SKM-1 treated with dmso at 0.1 percent for 144 hours (cell line): ENCODE data around the gene ZNF883.
"Not testable (repeated sequence)": the region's sequence is repeated elsewhere in the genome, so short reads cannot be mapped to it uniquely, and the experiment has no call there.

Experiments used
- DNase-seq: peaks from one replicate; lab custom pipeline; 2025; ENCODE audit not compliant: unreplicated experiment; lab: John Stamatoyannopoulos, UW

ZNF883 gene

DNA sequence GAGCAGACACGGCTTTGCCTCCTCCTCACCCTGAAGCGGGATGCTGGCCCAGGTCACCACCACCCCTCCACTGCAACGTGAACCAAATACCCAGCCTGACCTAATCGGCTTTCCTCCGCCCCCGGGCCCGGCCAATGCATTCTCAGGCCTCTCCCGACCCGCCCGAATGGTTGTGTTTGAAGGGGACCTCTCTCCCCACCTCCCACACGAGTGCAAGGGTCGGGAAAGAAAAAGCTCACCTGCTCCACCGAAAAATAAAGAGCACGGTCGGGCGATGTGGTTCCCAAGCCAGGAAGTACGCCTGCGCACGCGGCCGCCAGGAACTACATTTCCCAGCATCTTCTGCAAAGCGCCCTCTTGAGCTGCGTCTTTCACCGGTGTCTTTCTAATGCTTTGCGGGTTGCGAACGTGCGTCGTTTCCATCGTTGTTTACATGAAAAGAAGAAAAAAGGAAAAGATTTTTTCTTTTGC is at the start of gene ZNF883:
Gene ZNF883 (minus strand): TSS at position 282 of the 471 bp plus-strand sequence.
- no peak for DNase-seq

DNA sequence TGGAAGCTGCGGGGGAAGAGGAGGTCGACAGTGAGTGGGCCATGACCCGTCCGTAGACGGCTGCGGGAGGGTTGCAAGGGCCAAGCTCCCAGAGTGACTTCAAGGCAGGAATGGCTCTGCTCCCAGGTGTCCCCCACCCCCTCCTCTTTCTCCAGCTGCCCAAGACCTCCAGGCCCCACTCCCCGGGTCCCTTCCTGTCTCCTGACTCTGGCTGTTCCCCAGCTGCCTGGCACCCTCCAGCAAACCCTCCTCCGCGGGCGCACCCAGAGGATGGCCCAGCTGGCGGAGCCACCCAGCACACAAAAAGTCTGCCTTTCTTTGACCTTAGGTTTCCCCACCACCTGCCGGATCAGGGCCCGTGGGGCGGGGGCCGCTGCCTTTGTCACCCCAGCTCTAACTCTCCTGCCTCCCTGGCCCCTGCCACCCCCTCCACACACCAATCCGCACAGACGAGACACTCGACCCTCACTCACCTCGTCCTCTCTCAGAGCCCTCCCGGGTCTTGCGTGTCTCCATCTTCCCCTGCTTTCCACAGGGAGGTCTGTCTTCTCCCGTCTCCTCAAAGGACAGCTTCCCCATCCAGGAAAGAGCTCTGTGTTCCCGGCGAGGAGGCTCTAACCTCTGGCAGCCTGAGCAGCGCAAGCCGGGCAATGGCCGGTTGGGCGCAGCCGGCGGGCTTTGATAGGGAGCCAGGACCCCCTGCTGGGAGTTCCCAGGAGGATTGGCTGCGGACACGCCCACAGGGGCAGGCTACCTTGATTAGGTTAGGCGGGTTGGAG is 49.3 kb upstream of the ZNF883 start:
- not testable (repeated sequence) for DNase-seq

DNA sequence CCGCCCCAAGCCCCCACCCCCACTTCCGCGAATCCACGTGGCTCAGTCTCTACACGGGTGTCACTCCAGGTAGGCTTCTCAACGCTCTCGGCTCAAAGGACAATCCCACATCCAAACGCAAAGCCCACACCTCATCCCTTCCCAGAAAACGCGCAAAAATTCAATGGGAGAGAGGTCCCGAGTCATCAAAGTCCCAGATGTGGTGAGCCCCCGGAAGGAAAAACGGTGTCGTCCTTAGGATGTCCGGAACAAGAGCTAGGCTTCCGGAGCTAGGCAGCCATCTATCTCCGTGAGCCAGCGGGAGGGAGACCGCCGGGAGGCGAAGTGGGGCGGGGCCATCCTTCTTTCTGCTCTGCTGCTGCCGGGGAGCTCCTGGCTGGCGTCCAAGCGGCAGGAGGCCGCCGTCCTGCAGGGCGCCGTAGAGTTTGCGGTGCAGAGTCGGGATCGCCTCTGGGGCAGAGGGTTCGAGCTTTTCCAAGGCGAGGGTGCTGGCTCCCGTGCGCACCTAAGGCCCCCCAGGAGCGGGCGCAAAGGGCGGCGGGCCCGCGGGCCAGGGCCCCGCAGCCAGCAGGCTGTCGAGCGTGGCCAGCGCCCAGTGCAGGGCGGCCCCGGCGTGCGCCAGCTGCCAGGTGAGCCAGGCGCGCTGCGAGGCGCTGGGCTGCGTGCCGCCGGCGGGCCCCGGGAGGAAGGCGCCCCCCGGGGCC is 47.7 kb upstream of the ZNF883 start:
- DNase-seq, result not testable (repeated sequence)

DNA sequence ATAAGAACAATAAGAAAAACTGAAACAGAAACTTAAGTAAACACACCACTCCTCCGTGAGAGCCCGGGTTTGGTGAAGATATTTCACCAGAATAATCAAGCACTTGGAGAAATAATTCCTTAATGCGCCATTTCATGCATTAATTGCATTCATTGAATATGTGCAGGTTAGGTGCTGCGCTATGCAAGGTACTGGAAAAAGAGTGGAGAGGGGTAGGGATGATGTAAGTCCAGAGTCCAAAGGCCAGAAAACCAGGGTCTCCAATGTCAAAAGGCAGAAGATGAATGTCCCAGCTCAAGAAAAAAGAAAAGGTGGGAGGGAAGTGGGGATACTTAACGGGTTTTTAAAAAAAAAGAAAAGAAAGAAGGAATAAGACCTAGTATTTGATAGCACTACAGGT is 45.2 kb upstream of the ZNF883 start:
- DNase-seq, result no peak

DNA sequence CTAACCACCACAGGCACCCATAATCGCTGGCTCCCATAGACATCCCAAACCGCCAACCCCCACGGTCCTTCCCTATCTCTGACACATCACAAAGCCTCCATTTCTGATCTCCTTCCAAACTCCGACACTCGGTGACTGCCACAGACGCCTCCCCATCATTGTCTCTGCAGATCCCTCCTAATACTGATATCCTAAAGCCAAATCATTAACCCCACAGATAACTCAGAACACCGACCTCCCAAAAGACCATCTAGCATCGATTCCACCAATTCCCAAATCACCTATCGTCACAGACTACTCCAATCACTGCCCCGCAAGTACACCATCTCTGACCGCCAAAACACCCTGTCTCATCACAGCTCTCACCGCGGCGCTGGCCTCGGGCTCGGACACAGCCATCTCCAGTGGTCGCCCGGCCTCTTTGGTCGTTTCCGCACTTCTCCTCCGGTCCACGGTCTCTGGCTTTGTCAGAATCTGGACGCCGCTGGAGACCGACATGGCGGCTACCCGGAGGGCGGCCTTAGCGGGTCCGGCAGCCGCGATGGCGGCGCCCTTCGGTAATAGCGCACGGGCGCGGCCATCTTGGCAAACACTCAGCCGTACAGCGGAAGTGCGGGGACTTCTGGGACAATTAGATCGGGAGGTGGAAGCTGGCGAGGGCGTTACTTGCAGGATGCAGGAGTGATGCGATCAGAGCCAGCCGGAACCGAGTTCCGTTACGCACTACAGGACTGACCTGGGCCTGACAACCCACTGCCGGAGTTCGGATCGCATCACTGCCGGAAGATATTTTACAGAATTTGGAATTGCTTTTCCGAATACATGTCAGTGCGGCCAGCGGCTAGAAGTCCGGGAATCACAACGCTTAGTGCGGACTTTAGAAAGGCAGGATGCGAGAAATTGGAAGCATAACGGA is 44.5 kb upstream of the ZNF883 start, which contains the start of gene ZFP37:
Gene ZFP37 (minus strand): TSS at position 534 of the 916 bp plus-strand sequence. CDS start 36 bp downstream, at position 498.
- DNase-seq, result no peak

DNA sequence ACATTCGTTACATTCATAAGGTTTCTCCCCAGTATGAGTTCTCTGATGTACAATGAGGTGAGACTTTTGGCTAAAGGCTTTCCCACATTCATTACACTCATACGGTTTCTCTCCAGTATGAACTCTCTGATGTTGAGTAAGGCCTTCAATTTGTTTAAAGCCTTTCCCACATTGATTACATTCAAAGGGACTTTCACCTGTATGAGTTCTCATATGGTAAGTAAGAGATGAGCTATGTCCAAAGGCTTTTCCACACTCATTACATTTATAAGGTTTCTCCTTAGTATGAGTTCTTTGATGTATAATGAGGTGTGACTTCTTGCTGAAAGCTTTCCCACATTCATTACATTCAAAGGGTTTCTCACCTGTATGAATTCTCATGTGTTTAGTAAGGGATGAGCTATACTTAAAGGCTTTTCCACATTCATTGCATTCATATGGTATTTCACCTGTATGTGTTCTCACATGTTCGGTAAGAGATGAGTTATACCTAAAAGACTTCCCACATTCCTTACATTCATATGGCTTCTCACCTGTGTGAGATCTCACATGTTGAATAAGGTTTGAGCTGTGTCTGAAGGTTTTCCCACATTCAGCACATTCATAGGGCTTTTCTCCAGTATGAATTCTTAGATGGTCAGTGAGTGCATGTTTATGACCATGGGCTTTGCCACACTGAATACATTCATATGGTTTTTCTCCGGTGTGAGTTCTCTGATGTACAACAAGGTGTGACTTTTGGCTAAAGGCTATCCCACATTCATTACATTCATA is 31.1 kb upstream of the ZNF883 start:
- no peak for DNase-seq

DNA sequence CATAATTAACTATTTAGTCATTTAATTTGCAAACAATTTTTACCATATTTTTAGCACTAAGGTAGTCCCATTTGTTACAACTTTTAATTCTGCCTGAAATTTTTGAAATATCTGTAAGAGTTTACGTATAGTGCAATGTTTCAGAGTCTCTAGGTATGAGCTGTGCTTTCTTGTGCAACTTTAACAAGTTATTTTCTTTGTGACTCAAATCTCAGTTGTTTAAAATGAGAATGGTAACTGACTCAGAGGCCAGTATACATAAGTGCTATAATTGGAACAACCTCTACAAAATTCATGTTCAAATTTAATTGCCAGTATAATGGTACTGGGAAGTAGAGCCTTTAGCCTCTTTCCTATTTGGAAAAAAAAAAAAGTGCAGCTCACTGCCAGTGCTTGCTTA is 14.2 kb upstream of the ZNF883 start:
- no peak for DNase-seq

DNA sequence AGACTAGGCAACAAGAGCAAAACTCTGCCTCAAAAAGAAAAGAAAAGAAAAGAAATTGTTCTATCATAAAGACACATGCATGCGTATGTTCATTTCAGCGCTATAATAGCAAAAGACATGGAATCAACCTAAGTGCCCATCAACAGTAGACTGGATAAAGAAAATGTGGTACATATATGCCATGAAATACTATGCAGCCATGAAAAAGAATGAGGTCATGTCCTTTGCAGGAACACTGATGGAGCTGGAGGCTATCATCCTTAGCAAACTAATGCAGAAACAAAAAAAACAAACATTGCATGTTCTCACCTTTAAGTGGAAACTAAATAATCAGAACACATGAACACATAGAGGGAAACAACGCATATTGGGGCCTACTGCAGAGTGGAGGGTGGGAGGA is 6.3 kb upstream of the ZNF883 start:
- DNase-seq, result no peak

DNA sequence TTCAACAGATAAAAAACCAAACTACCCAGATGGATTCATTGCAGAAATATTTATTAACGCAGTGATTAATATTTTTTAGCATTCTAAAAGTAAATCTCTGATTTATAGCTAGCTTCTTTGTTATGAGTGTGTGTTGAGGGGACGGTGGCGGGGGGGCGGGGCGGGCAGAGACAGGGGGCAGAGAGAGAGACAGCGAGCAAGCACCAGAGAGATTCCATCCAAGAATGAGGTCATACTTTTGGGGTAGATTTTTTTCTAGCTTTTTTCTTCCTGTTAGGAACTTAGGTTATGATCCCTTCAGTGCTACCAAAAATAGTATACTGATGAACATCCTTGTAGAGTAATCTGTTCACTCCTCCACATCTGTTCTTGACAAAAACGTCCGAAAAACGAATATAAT is 500 bp upstream of the ZNF883 start:
- DNase-seq, result no peak

DNA sequence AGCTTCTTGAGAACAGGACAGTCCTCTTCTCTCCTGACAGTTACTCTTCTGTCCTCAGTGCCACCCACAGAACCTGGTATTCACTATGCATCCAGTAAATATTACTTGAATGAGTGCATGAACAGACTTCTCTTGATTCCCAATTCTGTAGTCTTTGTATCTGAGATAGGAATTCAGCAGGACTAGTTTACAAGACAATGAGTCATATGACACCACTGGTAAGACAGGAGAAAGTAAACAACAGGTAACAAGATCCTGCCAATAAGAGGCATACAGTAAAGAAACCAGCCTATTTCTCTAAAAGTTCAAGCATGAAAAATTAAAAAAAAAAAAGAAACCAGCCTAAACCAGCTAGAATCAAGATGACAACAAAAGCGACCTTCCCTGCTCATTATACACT is 6.2 kb downstream of the ZNF883 start:
- no peak for DNase-seq

DNA sequence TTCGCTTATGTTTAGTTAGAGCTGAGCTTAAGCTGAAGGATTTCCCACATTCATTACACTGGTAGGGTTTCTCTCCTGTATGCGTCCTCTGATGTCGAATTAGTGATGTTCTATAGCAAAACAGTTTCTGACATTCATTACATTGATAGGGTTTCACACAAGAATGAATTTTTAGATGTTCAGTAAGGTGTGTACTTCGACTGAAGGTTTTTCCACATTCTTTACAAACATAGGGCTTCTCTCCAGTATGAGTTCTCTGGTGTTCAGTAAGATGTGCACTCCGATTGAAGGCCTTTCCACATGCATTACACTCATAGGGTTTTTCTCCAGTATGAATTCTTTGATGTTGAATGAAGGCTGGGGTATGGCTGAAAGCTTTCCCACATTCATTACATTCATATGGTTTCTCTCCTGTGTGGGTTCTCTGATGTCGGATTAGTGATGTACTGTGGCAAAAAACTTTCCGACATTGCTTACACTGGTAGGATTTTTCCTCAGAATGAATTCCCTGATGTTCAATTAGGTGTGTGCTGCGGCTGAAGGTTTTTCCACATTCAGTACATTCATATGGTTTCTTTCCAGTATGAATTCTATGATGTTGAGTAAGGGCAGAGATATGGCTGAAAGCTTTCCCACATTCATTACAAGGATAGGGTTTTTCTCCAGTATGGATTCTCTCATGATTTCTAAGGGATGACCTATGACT is 14.6 kb downstream of the ZNF883 start:
- DNase-seq, result no peak

DNA sequence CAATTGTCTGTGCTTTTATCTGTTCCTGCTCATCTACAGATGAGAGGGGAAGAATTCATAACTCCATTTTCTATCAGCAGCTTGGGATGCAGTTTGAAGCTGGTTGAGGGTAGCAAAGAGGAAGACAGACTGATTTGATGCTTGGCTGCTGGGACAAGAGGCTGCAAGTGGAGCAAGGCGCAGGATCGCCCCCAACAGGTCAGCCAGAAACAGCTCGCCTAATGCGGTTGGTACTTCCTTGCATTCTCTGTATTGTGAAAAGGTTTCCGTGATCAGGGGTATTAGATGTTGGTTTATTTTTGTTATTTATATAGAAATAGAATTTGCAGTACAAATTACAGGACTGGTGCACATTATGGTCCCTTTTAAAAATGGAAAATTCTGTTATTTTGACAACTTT is 40.6 kb downstream of the ZNF883 start:
- no peak for DNase-seq

DNA sequence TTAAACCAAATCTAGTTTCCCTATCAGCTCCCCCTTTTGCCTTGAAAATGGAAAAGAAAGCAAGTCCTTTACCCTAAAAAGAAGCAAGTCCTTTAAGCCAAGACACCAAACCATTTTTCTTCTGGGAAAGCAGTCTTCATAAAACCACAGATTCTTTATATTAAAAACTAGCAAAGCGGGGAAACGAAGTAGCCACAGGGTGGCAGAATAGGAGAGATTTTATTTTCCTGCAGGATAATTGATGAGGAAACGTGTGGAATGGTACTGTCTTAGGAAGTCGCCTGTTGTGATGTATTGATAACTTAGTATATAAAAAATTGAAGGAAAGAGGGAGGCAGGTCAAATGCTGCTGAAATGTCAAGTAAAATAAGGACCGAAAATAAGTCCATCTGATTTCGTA is 41.1 kb downstream of the ZNF883 start:
- DNase-seq, result no peak

DNA sequence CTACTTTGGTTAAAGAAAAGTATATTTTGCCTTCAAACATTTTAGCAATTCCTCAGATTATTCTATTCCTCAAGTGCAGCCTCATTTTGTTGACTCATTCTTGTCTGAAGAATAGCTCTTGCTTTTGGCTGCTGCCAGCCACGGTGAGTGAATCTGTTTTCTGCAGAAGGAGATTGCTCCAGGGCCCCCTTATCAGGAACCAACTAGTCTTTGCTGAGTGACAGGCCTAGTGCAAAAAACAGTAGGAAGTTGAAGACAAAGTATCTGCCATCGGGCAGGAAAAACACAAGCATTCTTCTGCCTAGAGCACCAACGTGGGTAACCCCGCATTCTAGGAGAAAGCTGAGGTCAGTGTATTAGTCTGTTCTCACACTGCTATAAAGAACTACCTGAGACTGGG is 42.3 kb downstream of the ZNF883 start:
- no peak for DNase-seq

DNA sequence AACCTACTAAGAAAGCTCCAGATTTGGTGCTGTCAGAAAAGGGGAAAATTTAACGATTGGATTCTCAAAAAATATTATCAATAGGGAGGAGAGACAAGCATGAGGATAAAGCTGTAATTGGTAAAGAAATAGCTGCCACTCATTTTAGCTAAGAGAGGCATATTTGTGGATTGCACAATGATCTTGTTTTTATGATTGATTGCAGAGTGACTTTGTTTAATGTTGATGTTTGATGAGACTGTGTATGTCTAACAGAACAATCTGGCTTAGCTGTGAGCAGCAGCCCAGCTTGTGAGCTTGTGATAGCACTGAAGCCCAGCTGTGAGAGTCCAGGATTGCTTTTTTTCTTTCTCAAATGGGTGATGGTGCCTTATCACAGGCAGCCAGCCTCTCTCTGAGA is 56.4 kb downstream of the ZNF883 start:
- no peak for DNase-seq

DNA sequence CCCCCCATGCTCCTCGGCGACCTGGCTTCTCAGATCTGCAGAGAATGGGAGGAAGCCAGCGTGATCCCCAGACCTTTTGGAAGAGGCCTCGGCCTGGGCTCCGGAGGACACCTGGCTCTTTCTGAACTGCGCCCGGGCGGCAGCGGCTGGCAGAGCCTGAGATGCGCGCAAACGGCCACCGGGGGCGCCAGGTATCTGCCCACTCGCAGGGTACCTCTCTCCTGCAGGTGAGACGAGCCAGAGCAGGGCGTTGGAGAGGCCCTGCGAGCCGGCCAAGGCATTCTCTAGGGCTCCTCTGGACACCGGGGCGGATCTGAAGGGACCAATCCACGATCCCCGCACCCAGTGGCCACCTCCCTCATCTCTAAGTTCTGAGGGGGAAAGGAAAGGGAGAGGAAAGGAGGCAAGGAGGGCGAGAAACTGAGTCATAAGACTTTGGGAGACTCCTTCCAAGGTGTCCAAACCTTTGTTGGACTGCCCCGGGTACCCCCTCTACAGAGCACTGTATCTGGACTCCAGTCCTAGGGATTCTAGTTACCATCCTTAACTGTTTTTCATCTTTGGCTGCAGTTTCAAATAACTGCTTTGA is 66.3 kb downstream of the ZNF883 start:
- DNase-seq, result no peak

DNA sequence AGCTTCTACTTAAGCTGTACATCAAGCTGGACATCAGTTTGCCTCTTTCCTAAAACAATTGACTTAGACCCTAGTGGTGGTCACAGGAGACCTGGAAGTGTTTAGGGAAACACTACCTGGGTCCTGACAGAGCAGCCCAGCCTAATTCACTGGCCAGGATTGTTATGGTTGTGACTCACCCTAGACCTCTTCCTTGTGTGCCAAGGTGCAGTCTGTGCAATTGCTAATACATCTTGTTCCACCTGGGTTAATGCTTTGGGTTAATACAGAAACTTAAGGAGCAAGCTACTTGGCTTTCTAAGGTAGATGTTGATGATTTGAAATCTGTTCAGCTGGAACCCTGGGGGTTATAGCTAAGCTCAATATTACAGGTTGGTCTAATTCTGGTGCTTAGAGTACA is 72.6 kb downstream of the ZNF883 start:
- DNase-seq, result no peak

DNA sequence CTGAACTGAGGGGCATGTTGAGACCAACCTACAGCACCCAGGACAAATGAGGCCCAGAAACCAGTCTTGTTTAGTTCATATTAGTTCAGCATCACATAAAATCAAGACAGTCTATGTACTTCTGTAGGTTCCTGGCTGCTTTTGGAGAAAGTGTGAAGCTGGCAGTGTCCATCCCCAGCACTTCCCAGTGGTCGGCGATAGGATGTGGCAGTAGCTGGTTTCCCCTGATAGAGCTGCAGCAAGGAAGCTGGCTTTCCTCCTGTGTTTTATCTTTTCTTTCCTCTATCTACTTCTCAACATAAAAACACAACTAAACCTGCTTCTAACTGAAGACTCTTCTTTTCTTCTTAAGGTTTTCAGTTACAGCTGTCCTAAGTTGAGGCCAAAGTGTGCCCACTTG is 78.3 kb downstream of the ZNF883 start:
- no peak for DNase-seq

DNA sequence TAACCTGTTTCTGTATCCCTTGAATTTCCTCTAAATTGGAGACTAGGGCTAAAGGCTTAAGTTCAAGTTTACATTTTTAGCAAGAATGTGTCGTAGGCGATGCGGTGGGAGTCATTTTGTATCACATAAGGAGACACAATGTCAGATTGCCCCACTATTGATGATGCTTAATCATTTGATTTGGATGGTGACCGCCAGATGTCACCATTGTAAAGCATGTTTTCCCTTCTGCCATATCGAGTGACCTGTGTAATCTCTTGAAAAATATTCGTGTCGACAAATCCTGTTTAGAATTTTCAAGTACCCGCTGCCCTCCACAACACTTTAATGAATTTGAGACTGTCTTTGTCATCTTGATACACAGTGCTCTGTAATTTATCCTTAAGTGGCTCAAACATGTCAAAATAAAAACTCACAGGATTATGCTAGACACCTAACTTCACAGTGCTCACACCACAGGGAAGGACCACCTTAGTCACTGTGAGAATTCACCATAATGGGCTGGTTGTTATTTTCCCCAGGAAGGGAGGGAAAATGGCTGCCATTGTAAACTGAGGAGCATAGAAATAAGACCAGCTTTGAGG is 86.8 kb downstream of the ZNF883 start:
- DNase-seq, result no peak
